Astrocyte (in vitro differentiated cells and primary cell): ENCODE results near the gene APOL6.

Experiments used
- CTCF ChIP-seq: IDR thresholded peaks from 2 replicates; pipeline ENCODE4 v1.5.1; 2011; ENCODE audit warnings: low read depth, mild to moderate bottlenecking, inconsistent platforms, low read length, moderate library complexity; ENCODE audit not compliant: insufficient read depth
- EZH2 ChIP-seq: IDR thresholded peaks from 2 replicates; pipeline ENCODE4 v1.6.1; 2012; ENCODE audit warnings: mild to moderate bottlenecking, low read length, inconsistent platforms; ENCODE audit not compliant: insufficient read depth

DNA sequence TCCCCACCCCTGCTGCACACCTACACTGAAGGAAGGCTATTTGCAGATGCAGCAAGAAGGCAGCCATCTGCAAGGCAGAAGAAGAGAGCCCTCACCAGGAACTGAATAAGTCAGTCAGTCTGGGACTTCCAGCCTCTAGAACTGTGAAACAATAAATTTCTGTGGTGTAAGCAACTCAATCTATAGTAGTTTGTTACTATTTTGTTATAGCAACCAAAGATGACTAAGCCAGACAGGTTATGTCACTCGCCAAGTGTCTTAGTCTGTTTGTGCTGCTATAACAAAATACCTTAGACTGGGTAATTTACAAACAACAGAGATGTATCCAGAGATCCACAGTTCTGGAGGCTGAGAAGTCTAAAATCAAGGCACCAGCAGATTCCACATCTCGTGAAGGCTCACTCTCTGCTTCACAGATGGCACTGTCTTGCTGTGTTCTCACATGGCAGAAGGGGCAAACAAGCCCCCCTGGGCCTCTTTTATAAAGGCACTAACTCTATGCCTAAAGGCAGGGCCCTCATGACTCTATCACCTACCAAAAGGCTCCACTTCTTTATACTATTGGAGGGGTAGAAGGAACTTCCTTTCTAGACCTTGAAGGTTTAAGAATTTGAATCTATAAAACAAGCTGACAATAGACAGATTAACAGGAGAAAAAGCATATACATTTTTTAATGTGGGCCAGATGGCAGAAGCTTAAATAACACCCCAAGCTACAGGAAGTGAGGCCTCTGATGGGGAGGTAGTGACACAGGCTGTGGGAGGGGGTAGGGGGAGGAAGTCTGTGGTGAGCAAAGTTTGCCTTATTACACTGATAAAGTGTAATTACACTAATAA, 12.3 kb downstream of the APOL6 start:
- TF ChIP-seq CTCF (no peak), EZH2 (no peak)
